Stimulated activated naive CD4-positive, alpha-beta T cell (primary cell): ENCODE measurements around the gene DOCK7.
"Not testable (repeated sequence)": the region's sequence is repeated elsewhere in the genome, so short reads cannot be mapped to it uniquely, and the experiment has no call there.

Experiments used
- DNase-seq, 6 experiments: peaks; one replicate each; lab custom pipeline; 2025; lab: John Stamatoyannopoulos, UW

Gene DOCK7

GRCh38 chr1:62691062-62691844, 3.1 kb upstream of the DOCK7 start:
- DNase-seq, result no peak

- no peak for DNase-seq
Measured at GRCh38 chr1:62689524-62689923, 1.3 kb upstream of the DOCK7 start.

GRCh38 chr1:62688687-62689085, 500 bp upstream of the DOCK7 start:
- no peak for DNase-seq

- DNase-seq, result peak in 4 of 6 experiments; percentile 33 to 55 (median 37)
Measured at GRCh38 chr1:62687421-62687902, 724 bp downstream of the DOCK7 start.

- no peak for DNase-seq
Measured at GRCh38 chr1:62686822-62687221, 1.4 kb downstream of the DOCK7 start.

GRCh38 chr1:62685431-62685859, 2.7 kb downstream of the DOCK7 start:
- DNase-seq, result no peak

GRCh38 chr1:62682531-62682930, 5.7 kb downstream of the DOCK7 start:
- DNase-seq, result no peak

GRCh38 chr1:62680992-62681391, 7.2 kb downstream of the DOCK7 start:
- DNase-seq, result not testable (repeated sequence)

- not testable (repeated sequence) for DNase-seq
Measured at GRCh38 chr1:62677822-62678221, 10.4 kb downstream of the DOCK7 start.

GRCh38 chr1:62676611-62677356, 11.4 kb downstream of the DOCK7 start:
- DNase-seq, result no peak

GRCh38 chr1:62673629-62674028, 14.6 kb downstream of the DOCK7 start:
- DNase-seq, result no peak

- no peak for DNase-seq
Measured at GRCh38 chr1:62672029-62672428, 16.2 kb downstream of the DOCK7 start.

GRCh38 chr1:62654744-62655143, 33.4 kb downstream of the DOCK7 start:
- no peak for DNase-seq

- no peak for DNase-seq
Measured at GRCh38 chr1:62652387-62652786, 35.8 kb downstream of the DOCK7 start.

GRCh38 chr1:62643283-62643682, 44.9 kb downstream of the DOCK7 start:
- no peak for DNase-seq

- no peak for DNase-seq
Measured at GRCh38 chr1:62637392-62638105, 50.6 kb downstream of the DOCK7 start.

- no peak for DNase-seq
Measured at GRCh38 chr1:62628506-62628905, 59.7 kb downstream of the DOCK7 start.

GRCh38 chr1:62625415-62625814, 62.8 kb downstream of the DOCK7 start:
- DNase-seq, result no peak

GRCh38 chr1:62621907-62622306, 66.3 kb downstream of the DOCK7 start:
- DNase-seq, result no peak

- no peak for DNase-seq
Measured at GRCh38 chr1:62613890-62614289, 74.3 kb downstream of the DOCK7 start.

- no peak for DNase-seq
Measured at GRCh38 chr1:62613325-62613727, 74.9 kb downstream of the DOCK7 start.

- DNase-seq, result no peak
Measured at GRCh38 chr1:62612770-62613169, 75.4 kb downstream of the DOCK7 start.
